Ectodermal cell (in vitro differentiated cells): ENCODE results near the gene NUBP2.

Experiments used
- H3K27ac ChIP-seq: 2 replicates; pipeline ENCODE4 v1.7.0; 2013; ENCODE audit warnings: mild to moderate bottlenecking, low read depth, low read length; ENCODE audit not compliant: insufficient read depth, poor library complexity, severe bottlenecking
- H3K27me3 ChIP-seq: 2 replicates; pipeline ENCODE4 v1.7.0; 2013; ENCODE audit warnings: mild to moderate bottlenecking, low read length; ENCODE audit not compliant: insufficient read depth, control insufficient read depth, poor library complexity, severe bottlenecking
- H3K36me3 ChIP-seq: one replicate; pipeline ENCODE4 v1.7.0; 2013; ENCODE audit warnings: low read length; ENCODE audit not compliant: control insufficient read depth, insufficient read depth
- H3K4me1 ChIP-seq: one replicate; pipeline ENCODE4 v1.7.0; 2013; ENCODE audit warnings: low read length; ENCODE audit not compliant: control insufficient read depth, insufficient read depth
- H3K4me3 ChIP-seq: 2 replicates; pipeline ENCODE4 v1.7.0; 2013; ENCODE audit warnings: low read depth, low read length, control low read depth; ENCODE audit not compliant: insufficient read depth
- H3K9me3 ChIP-seq: 2 replicates; pipeline ENCODE4 v1.7.0; 2013; ENCODE audit warnings: mild to moderate bottlenecking, low read length, moderate library complexity; ENCODE audit not compliant: control insufficient read depth
- WGBS, 2 experiments: methylation state at CpG; one replicate each; pipeline ENCODE4 v1.1.7; 2013; ENCODE audit warnings: missing lambda C conversion rate in 2 of 2; 5-methylcytosine and 5-hydroxymethylcytosine counted together

The NUBP2 gene

GRCh38 chr16:1772908-1773702 is 9.7 kb upstream of the NUBP2 start, which contains the start of gene MRPS34:
TSS of gene MRPS34 (minus strand) at chr16:1773134. CDS start at chr16:1773119, 15 bp downstream.
- H3K9me3 ChIP-seq, result no peaks in the 10 kb centered on the region
- H3K36me3 ChIP-seq, result peaks cover 16% of the 10 kb centered on the region
- peak within 1 kb of the TSS; percentile 84 for H3K27ac ChIP-seq
- H3K27me3 ChIP-seq, result no peaks in the 10 kb centered on the region
- H3K4me1 ChIP-seq, result peaks cover 14% of the 10 kb centered on the region
- 0% methylated on average over 108 of the region's 108 CpGs for WGBS, 2 experiments
- peak within 1 kb of the TSS; percentile 71 for H3K4me3 ChIP-seq

- H3K36me3 ChIP-seq, result peaks cover 18% of the 10 kb centered on the region
- H3K4me1 ChIP-seq, result peaks cover 14% of the 10 kb centered on the region
- H3K27me3 ChIP-seq, result no peaks in the 10 kb centered on the region
- WGBS, 2 experiments, result 34 to 35% methylated on average over 45 of the region's 45 CpGs
- no peak overlapping the region for H3K27ac ChIP-seq
- no peaks in the 10 kb centered on the region for H3K9me3 ChIP-seq
- H3K4me3 ChIP-seq, result peak overlapping the region; percentile 71
Observed at GRCh38 chr16:1773703-1774447, 8.9 kb upstream of the NUBP2 start.

- no peak overlapping the region for H3K4me3 ChIP-seq
- no peak overlapping the region for H3K27ac ChIP-seq
- peaks cover 19% of the 10 kb centered on the region for H3K36me3 ChIP-seq
- 94% methylated on average over 7 of the region's 7 CpGs for WGBS, 2 experiments
- H3K27me3 ChIP-seq, result no peaks in the 10 kb centered on the region
- H3K4me1 ChIP-seq, result peaks cover 14% of the 10 kb centered on the region
- no peaks in the 10 kb centered on the region for H3K9me3 ChIP-seq
Observed at GRCh38 chr16:1774448-1774780, 8.3 kb upstream of the NUBP2 start.

GRCh38 chr16:1775006-1775845 is 7.5 kb upstream of the NUBP2 start:
- Histone ChIP-seq H3K9me3 (no peaks in the 10 kb centered on the region), H3K4me3 (no peak overlapping the region), H3K27ac (no peak overlapping the region), H3K4me1 (peaks cover 8% of the 10 kb centered on the region), H3K27me3 (no peaks in the 10 kb centered on the region), H3K36me3 (peaks cover 19% of the 10 kb centered on the region)
- WGBS, 2 experiments, result 95 to 97% methylated on average over 30 of the region's 30 CpGs

- WGBS, 2 experiments, result 93 to 94% methylated on average over 28 of the region's 28 CpGs
- Histone ChIP-seq H3K27ac (no peak overlapping the region), H3K4me3 (no peak overlapping the region), H3K27me3 (no peaks in the 10 kb centered on the region), H3K9me3 (no peaks in the 10 kb centered on the region), H3K36me3 (peaks cover 19% of the 10 kb centered on the region), H3K4me1 (peaks cover 10% of the 10 kb centered on the region)
Observed at GRCh38 chr16:1775846-1776671, 6.7 kb upstream of the NUBP2 start.

- H3K9me3 ChIP-seq, result no peaks in the 10 kb centered on the region
- H3K27me3 ChIP-seq, result no peaks in the 10 kb centered on the region
- H3K36me3 ChIP-seq, result peaks cover 19% of the 10 kb centered on the region
- H3K27ac ChIP-seq, result no peak overlapping the region
- peaks cover 15% of the 10 kb centered on the region for H3K4me1 ChIP-seq
- 92 to 96% methylated on average over 13 of the region's 13 CpGs for WGBS, 2 experiments
- no peak overlapping the region for H3K4me3 ChIP-seq
Observed at GRCh38 chr16:1776672-1776955, 6.1 kb upstream of the NUBP2 start.

- peaks cover 15% of the 10 kb centered on the region for H3K4me1 ChIP-seq
- no peak overlapping the region for H3K27ac ChIP-seq
- peaks cover 19% of the 10 kb centered on the region for H3K36me3 ChIP-seq
- H3K4me3 ChIP-seq, result no peak overlapping the region
- no peaks in the 10 kb centered on the region for H3K9me3 ChIP-seq
- 95 to 96% methylated on average over 22 of the region's 22 CpGs for WGBS, 2 experiments
- H3K27me3 ChIP-seq, result no peaks in the 10 kb centered on the region
Observed at GRCh38 chr16:1776991-1777374, 5.8 kb upstream of the NUBP2 start.

GRCh38 chr16:1777375-1778199 is 5.2 kb upstream of the NUBP2 start:
- Histone ChIP-seq H3K36me3 (peaks cover 19% of the 10 kb centered on the region), H3K27ac (no peak overlapping the region), H3K9me3 (no peaks in the 10 kb centered on the region), H3K4me1 (peaks cover 15% of the 10 kb centered on the region), H3K4me3 (no peak overlapping the region), H3K27me3 (no peaks in the 10 kb centered on the region)
- 94 to 95% methylated on average over 36 of the region's 36 CpGs for WGBS, 2 experiments
